Endothelial cell of umbilical vein (primary cell): ENCODE data around the gene SHKBP1. TPM values are rescaled to one million over a fixed set of nuclear protein-coding genes. Genes with fewer than 3 reads are reported as not detected.

Experiments used
- BruUV-seq: library from RNA; stranded (reverse); fragments of 400-500 nt; replicated peaks from 2 replicates; lab custom pipeline; 2021; lab: Mats Ljungman, UMichigan
- CTCF ChIA-PET: fragments of 300-600, 350-600 bp; sonication (Branson Sonifier 250); formaldehyde crosslinking; loops from one replicate; lab custom pipeline; 2021; ENCODE audit warnings: antibody characterized with exemption, inconsistent platforms; lab: Charles Lee
- POLR2A ChIA-PET: fragments of 300-600, 350-600 bp; sonication (Branson Sonifier 250); formaldehyde crosslinking; loops from one replicate; lab custom pipeline; 2021; ENCODE audit warnings: antibody characterized with exemption, inconsistent platforms; lab: Charles Lee
- DNase-seq: peaks from one replicate; pipeline ENCODE4 v3.0.0-alpha.2; 2011; ENCODE audit warnings: low read depth, low spot score
- FAIRE-seq: peaks from 2 replicates; lab custom pipeline; 2011; peaks lifted over from hg19 to GRCh38; lab: Jason Lieb, UNC
- H2AFZ ChIP-seq: 2 replicates; pipeline ENCODE4 v1.6.0; 2012; ENCODE audit warnings: low read depth, low read length, control low read depth, inconsistent platforms
- H3K27ac ChIP-seq: 2 replicates; pipeline ENCODE4 v1.5.1; 2011; ENCODE audit warnings: low read depth, mild to moderate bottlenecking, control low read depth, low read length, moderate library complexity; ENCODE audit not compliant: insufficient read depth
- H3K27me3 ChIP-seq, 2 experiments: 2 replicates each; pipeline versions ENCODE4 v1.6.0 to v1.6.1; 2011; ENCODE audit warnings: low read length in 2 of 2, mixed read lengths in 1 of 2; ENCODE audit not compliant: control insufficient read depth in 2 of 2, insufficient read depth in 2 of 2
- H3K36me3 ChIP-seq, 2 experiments: 2 replicates in 1 of 2; 3 replicates in 1 of 2; pipeline ENCODE4 v1.5.1; 2011; ENCODE audit warnings: low read length in 2 of 2, mild to moderate bottlenecking in 1 of 2, moderate library complexity in 1 of 2; ENCODE audit not compliant: control insufficient read depth in 2 of 2, insufficient read depth in 2 of 2; ENCODE audit errors: extremely low read depth in 1 of 2
- H3K4me1 ChIP-seq: 3 replicates; pipeline ENCODE4 v1.5.1; 2011; ENCODE audit warnings: mild to moderate bottlenecking, low read length; ENCODE audit not compliant: control insufficient read depth, insufficient read depth; ENCODE audit errors: extremely low read depth
- H3K4me2 ChIP-seq: 2 replicates; pipeline ENCODE4 v1.6.1; 2011; ENCODE audit warnings: low read length, control low read depth, mixed read lengths; ENCODE audit not compliant: insufficient read depth
- H3K4me3 ChIP-seq, 3 experiments: fragments of 200-600 bp in 1 of 3; sonication (generic), shearing (Covaris generic) in 1 of 3; replicated peaks in 1 of 3; 2 replicates each; pipeline ENCODE4 v1.5.1; 2011 to 2016; ENCODE audit warnings: control low read depth in 3 of 3, low read length in 3 of 3, mild to moderate bottlenecking in 2 of 3, inconsistent platforms in 1 of 3, low read depth in 1 of 3, moderate library complexity in 1 of 3; ENCODE audit not compliant: insufficient read depth in 1 of 3
- H3K79me2 ChIP-seq: 2 replicates; pipeline ENCODE4 v1.6.0; 2012; ENCODE audit warnings: low read length, inconsistent platforms; ENCODE audit not compliant: control insufficient read depth, insufficient read depth
- H3K9ac ChIP-seq: replicated peaks from 2 replicates; pipeline ENCODE3; 2011; ENCODE audit warnings: low read length, control low read depth; ENCODE audit not compliant: insufficient read depth; ENCODE audit errors: extremely low read depth
- H3K9me1 ChIP-seq: replicated peaks from 3 replicates; pipeline ENCODE4 v1.6.0; 2011; ENCODE audit warnings: mild to moderate bottlenecking, low read length; ENCODE audit not compliant: control insufficient read depth, insufficient read depth; ENCODE audit errors: extremely low read depth
- H3K9me3 ChIP-seq: replicated peaks from 2 replicates; pipeline ENCODE4 v1.5.1; 2012; ENCODE audit warnings: low read length, inconsistent platforms; ENCODE audit not compliant: control insufficient read depth, insufficient read depth
- H4K20me1 ChIP-seq: replicated peaks from 2 replicates; pipeline ENCODE3; 2011; ENCODE audit warnings: mild to moderate bottlenecking, low read length; ENCODE audit not compliant: control insufficient read depth, insufficient read depth; ENCODE audit errors: extremely low read depth
- EZH2 ChIP-seq: IDR thresholded peaks from 2 replicates; pipeline ENCODE4 v1.6.1; 2012; ENCODE audit warnings: borderline replicate concordance, low read depth, mild to moderate bottlenecking, moderate library complexity, low read length, inconsistent platforms; ENCODE audit not compliant: severe bottlenecking
- FOS ChIP-seq: IDR thresholded peaks from 2 replicates; pipeline ENCODE4 v1.6.1; 2011; ENCODE audit warnings: mild to moderate bottlenecking, low read length, moderate library complexity, borderline replicate concordance; ENCODE audit not compliant: insufficient read depth
- GATA2 ChIP-seq: IDR thresholded peaks from 2 replicates; pipeline ENCODE4 v1.7.0; 2011; ENCODE audit warnings: low read depth, mild to moderate bottlenecking, moderate library complexity, mixed read lengths, low read length; ENCODE audit not compliant: insufficient read length, insufficient read depth
- JUN ChIP-seq: IDR thresholded peaks from 2 replicates; pipeline ENCODE4 v1.6.1; 2011; ENCODE audit warnings: borderline replicate concordance, low read depth; ENCODE audit not compliant: insufficient read length, insufficient read depth
- MYC ChIP-seq: IDR thresholded peaks from one replicate; pipeline ENCODE4 v1.6.1; 2011; ENCODE audit warnings: mild to moderate bottlenecking, low read depth, low read length
- POLR2A ChIP-seq: IDR thresholded peaks from 2 replicates; pipeline ENCODE4 v1.6.1; 2012; ENCODE audit warnings: low read depth, mild to moderate bottlenecking, control low read depth, low read length
- POLR2AphosphoS5 ChIP-seq: IDR thresholded peaks from 2 replicates; pipeline ENCODE4 v1.6.1; 2012; ENCODE audit warnings: low read depth, mild to moderate bottlenecking, control low read depth, low read length, moderate library complexity; ENCODE audit not compliant: insufficient read depth
- dilution Hi-C: fragments of 300-500 bp; cut with MboI; formaldehyde crosslinking; loops from one replicate; pipeline ENCODE4 v1.15.0; 2019; ENCODE audit warnings: low sequenced_read_pairs; ENCODE audit not compliant: extremely low pct_ligation_motif_present
- intact Hi-C: fragments of 100-400 bp; cut with micrococcal nuclease; formaldehyde crosslinking; loops from one replicate; pipeline ENCODE4 v1.10.0; 2022
- polyA plus RNA-seq, 4 experiments: library from polyadenylated mRNA; depleted of rRNA in 3 of 4; stranded (reverse) in 3 of 4; unstranded in 1 of 4; fragments of >200 nt; gene quantifications; 2 replicates each; pipeline versions ENCODE4 v1.2.1 to v1.2.3, GENCODE V29; 2011 to 2012; ENCODE audit warnings: missing spikeins in 1 of 4
- total RNA-seq: library from RNA; stranded (reverse); gene quantifications from 2 replicates; pipeline ENCODE4 v1.2.3, GENCODE V29; 2021
- TF ChIP-seq, protein P1 (sequence below): IDR thresholded peaks from 2 replicates; pipeline ENCODE4 v1.6.1; 2011; ENCODE audit not compliant: insufficient read depth, insufficient read length
- TF ChIP-seq, protein P2 (sequence below), 2 donors: IDR thresholded peaks; 1 replicate in 1 of 2; 2 replicates in 1 of 2; pipeline ENCODE4 v1.5.1; 2011; ENCODE audit warnings: low read length in 2 of 2, mild to moderate bottlenecking in 2 of 2, moderate library complexity in 2 of 2, control low read depth in 1 of 2, inconsistent platforms in 1 of 2, low read depth in 1 of 2; ENCODE audit not compliant: insufficient read depth in 1 of 2; ENCODE audit errors: extremely low read depth in 1 of 2

Gene SHKBP1
- total and polyA plus RNA-seq, 2 donors (not counting 3 experiments of a cell fraction or from before 2014, with no cell fraction given), result 106 to 113 TPM

DNA sequence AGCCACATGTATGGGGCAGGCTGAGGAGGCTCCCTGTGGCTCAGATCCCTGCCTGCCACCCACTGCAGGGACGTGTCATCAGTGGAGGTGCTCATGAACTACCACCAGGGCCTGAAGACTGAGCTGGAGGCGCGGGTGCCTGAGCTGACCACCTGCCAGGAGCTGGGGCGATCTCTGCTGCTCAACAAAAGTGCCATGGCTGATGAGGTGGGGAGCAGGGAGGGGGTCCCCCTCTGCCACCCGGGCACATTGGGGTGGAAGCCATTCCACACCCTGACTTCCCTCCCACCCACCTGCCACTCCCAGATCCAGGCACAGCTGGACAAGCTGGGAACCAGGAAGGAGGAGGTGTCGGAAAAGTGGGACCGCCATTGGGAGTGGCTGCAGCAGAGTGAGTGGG is 11.3 kb upstream of the SHKBP1 start:
- H3K9ac ChIP-seq, result no peak overlapping the region
- DNase-seq (no peak), FAIRE-seq (no peak)
- intact Hi-C loops, result no loop called here
- BruUV-seq, result no TSS peak
- no peak overlapping the region for H3K27ac ChIP-seq
- H3K4me1 ChIP-seq, result peaks cover 4% of the 10 kb centered on the region
- no peak for TF ChIP-seq JUN
- TF ChIP-seq POLR2AphosphoS5, result no peak
- no peak for TF ChIP-seq POLR2A
- no peak for TF ChIP-seq EZH2
- TF ChIP-seq FOS, result no peak
- H3K27me3 ChIP-seq, result peaks cover 22 to 27% of the 10 kb centered on the region in 2 experiments
- no peak overlapping the region for H3K4me2 ChIP-seq
- H3K9me3 ChIP-seq, result no peaks in the 10 kb centered on the region
- dilution Hi-C loops, result no loop called here
- H3K4me3 ChIP-seq, result no peak overlapping the region
- no peaks in the 10 kb centered on the region for H3K9me1 ChIP-seq
- ChIA-PET POLR2A (no interaction called here), CTCF (interaction anchor here (1.2 kb wide), 2 partner anchors 16 to 33 kb away, joined by 3 to 4 read pairs; no protein-coding TSS in a partner anchor)
- no peaks in the 10 kb centered on the region for H4K20me1 ChIP-seq
- H3K36me3 ChIP-seq, result no peaks in the 10 kb centered on the region
- H3K79me2 ChIP-seq, result no peaks in the 10 kb centered on the region
- no peak overlapping the region for H2AFZ ChIP-seq

DNA sequence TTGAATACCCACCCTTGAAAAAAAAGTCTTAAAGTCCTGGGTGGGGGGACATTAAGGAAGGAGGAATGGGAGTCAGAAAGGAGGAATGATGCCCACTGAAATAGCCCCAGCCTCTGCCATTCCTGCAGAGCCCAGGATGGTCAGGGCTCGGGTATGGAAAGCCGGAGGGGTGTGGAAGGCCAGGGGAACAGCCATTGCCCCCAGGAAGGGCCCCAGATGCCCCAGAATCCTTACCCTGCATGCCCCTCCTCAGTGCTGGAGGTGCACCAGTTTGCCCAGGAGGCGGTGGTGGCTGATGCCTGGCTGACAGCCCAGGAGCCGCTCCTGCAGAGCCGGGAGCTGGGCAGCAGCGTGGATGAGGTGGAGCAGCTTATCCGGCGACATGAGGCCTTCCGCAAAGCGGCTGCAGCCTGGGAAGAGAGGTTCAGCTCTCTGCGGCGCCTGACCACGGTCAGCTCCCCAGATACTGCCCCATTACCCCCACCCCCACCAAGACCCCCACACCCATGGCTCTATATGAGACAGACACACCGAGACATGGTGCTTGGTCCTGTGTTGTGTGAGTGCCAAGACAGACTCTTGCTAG is 10.7 kb upstream of the SHKBP1 start:
- Histone ChIP-seq H3K79me2 (no peaks in the 10 kb centered on the region), H3K9ac (no peak overlapping the region), H3K9me3 (no peaks in the 10 kb centered on the region), H3K4me2 (no peak overlapping the region), H2AFZ (no peak overlapping the region), H4K20me1 (no peaks in the 10 kb centered on the region), H3K27me3 (peaks cover 22 to 27% of the 10 kb centered on the region in 2 experiments), H3K36me3 (no peaks in the 10 kb centered on the region), H3K9me1 (no peaks in the 10 kb centered on the region), H3K4me3 (no peak overlapping the region), H3K4me1 (peaks cover 4% of the 10 kb centered on the region), H3K27ac (no peak overlapping the region)
- no peak for DNase-seq
- CTCF ChIA-PET, result interaction anchor here (1.0 to 1.2 kb wide), 3 partner anchors 17 to 34 kb away, joined by 3 to 4 read pairs (median 3); no protein-coding TSS in a partner anchor
- POLR2A ChIA-PET, result no interaction called here
- no peak for FAIRE-seq
- intact Hi-C loops (no loop called here), dilution Hi-C loops (no loop called here)
- no TSS peak for BruUV-seq
- TF ChIP-seq, protein P1, sequence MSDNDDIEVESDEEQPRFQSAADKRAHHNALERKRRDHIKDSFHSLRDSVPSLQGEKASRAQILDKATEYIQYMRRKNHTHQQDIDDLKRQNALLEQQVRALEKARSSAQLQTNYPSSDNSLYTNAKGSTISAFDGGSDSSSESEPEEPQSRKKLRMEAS, result no peak
- TF ChIP-seq, protein P2, sequence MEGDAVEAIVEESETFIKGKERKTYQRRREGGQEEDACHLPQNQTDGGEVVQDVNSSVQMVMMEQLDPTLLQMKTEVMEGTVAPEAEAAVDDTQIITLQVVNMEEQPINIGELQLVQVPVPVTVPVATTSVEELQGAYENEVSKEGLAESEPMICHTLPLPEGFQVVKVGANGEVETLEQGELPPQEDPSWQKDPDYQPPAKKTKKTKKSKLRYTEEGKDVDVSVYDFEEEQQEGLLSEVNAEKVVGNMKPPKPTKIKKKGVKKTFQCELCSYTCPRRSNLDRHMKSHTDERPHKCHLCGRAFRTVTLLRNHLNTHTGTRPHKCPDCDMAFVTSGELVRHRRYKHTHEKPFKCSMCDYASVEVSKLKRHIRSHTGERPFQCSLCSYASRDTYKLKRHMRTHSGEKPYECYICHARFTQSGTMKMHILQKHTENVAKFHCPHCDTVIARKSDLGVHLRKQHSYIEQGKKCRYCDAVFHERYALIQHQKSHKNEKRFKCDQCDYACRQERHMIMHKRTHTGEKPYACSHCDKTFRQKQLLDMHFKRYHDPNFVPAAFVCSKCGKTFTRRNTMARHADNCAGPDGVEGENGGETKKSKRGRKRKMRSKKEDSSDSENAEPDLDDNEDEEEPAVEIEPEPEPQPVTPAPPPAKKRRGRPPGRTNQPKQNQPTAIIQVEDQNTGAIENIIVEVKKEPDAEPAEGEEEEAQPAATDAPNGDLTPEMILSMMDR (IDR thresholded peaks at IDR 0.05; ENCODE audit: extremely low read depth in 1 of 2, insufficient read depth in 1 of 2, low read depth in 1 of 2, low read length in 2 of 2), result no peak
- TF ChIP-seq MYC (no peak), POLR2A (no peak), GATA2 (no peak), JUN (no peak), EZH2 (no peak), FOS (no peak), POLR2AphosphoS5 (no peak)
